HEK293 (cell line): ENCODE data around the gene ZNF335.

Experiments
- CTCF ChIA-PET: fragments of 350-600 bp; formaldehyde crosslinking; extraction: SDS; loops from one replicate; lab custom pipeline; 2021; ENCODE audit warnings: antibody characterized with exemption; lab: Yijun Ruan, JAX
- POLR2A ChIA-PET: fragments of 300-600 bp; formaldehyde crosslinking; extraction: SDS; loops from one replicate; lab custom pipeline; 2020; ENCODE audit warnings: antibody characterized with exemption, inconsistent platforms; lab: Yijun Ruan, JAX
- H3K27ac ChIP-seq: fragments of 200-500 bp; sonication (Bioruptor generic); 2 replicates; pipeline ENCODE4 v1.5.1; 2014; ENCODE audit warnings: low read depth, low read length, control low read depth, inconsistent platforms; ENCODE audit errors: extremely low read depth
- H3K36me3 ChIP-seq, 2 experiments: fragments of 200-500 bp in 1 of 2; sonication (Bioruptor generic) in 1 of 2; 1 replicate in 1 of 2; 2 replicates in 1 of 2; pipeline ENCODE4 v1.5.1; 2014 to 2017; ENCODE audit warnings: inconsistent platforms in 2 of 2, low read length in 2 of 2; ENCODE audit not compliant: control insufficient read depth in 2 of 2, insufficient read depth in 1 of 2
- H3K4me1 ChIP-seq: fragments of 200-500 bp; sonication (Bioruptor generic); 2 replicates; pipeline ENCODE4 v1.5.1; 2014; ENCODE audit warnings: mild to moderate bottlenecking, low read length, inconsistent platforms; ENCODE audit not compliant: control insufficient read depth, insufficient read depth
- H3K4me3 ChIP-seq: 2 replicates; pipeline ENCODE4 v1.5.1; 2011; ENCODE audit warnings: low read depth, mild to moderate bottlenecking, control low read depth, low read length, moderate library complexity
- H3K9me3 ChIP-seq: fragments of 200-500 bp; sonication (Bioruptor generic); 2 replicates; pipeline ENCODE4 v1.5.1; 2014; ENCODE audit warnings: low read depth, low read length, inconsistent platforms; ENCODE audit not compliant: control insufficient read depth, insufficient read depth
- ZNF2 ChIP-seq: fragments of 450-650 bp; formaldehyde crosslinking; IDR thresholded peaks from 2 replicates; pipeline ENCODE4 v1.5.1; 2016; ENCODE audit warnings: missing biosample characterization, missing genetic modification characterization
- ZNF510 ChIP-seq: fragments of 450-650 bp; formaldehyde crosslinking; IDR thresholded peaks from 2 replicates; pipeline ENCODE4 v1.5.1; 2018; ENCODE audit warnings: mild to moderate bottlenecking, missing genetic modification characterization, missing biosample characterization; ENCODE audit not compliant: insufficient replicate concordance
- ZNF768 ChIP-seq: fragments of 450-650 bp; formaldehyde crosslinking; IDR thresholded peaks from 2 replicates; pipeline ENCODE4 v1.5.1; 2018; ENCODE audit warnings: missing biosample characterization, mild to moderate bottlenecking, missing genetic modification characterization
- ZSCAN5A ChIP-seq: fragments of 450-650 bp; formaldehyde crosslinking; IDR thresholded peaks from 2 replicates; pipeline ENCODE4 v1.5.1; 2016; ENCODE audit warnings: missing biosample characterization, missing genetic modification characterization

The ZNF335 gene

GRCh38 chr20:45899046-45899835, 72.8 kb downstream of the ZNF335 start:
- TF ChIP-seq ZNF2 (tag by site-specific recombination) (no peak), ZSCAN5A (tag by site-specific recombination) (no peak), ZNF510 (no peak), ZNF768 (no peak)
- Histone ChIP-seq H3K4me3 (no peak overlapping the region), H3K36me3 (peaks cover 0 to 30% of the 10 kb centered on the region in 2 experiments; a peak in 2 of 3 replicates), H3K4me1 (no peaks in the 10 kb centered on the region), H3K27ac (no peak overlapping the region), H3K9me3 (no peaks in the 10 kb centered on the region)
- ChIA-PET CTCF (interaction anchor here (1.3 kb wide), 1 partner anchor 100 kb away, joined by 3 read pairs; no protein-coding TSS in a partner anchor), POLR2A (interaction anchor here (1.1 to 1.6 kb wide), 2 partner anchors 12 to 35 kb away, joined by 5 to 8 read pairs; partner anchors contain the start of gene PCIF1)
